Lung (tissue), 12 donors: ENCODE measurements around the gene CEMIP. TPM values are rescaled to one million over a fixed set of nuclear protein-coding genes. Genes with fewer than 3 reads are reported as not detected.

Source experiments
- ATAC-seq: fragments of 200-7000 bp; cut with Tn5 transposase; one replicate; pipeline ENCODE4 v1.9.1; 2020; ENCODE audit warnings: moderate number of reproducible peaks; ENCODE audit not compliant: insufficient read depth, low FRiP score
- DNase-seq, 3 donors: peaks; one replicate each; pipeline ENCODE4 v3.0.0-alpha.2; 2013 to 2017
- H3K27ac ChIP-seq, 2 donors: one replicate each; pipeline ENCODE4 v1.5.1; 2013; ENCODE audit warnings: mild to moderate bottlenecking in 2 of 2, moderate library complexity in 2 of 2, control low read depth in 1 of 2, inconsistent platforms in 1 of 2, low read depth in 1 of 2, low read length in 1 of 2
- H3K27me3 ChIP-seq, 3 donors: one replicate each; pipeline ENCODE4 v1.5.1; 2013; ENCODE audit warnings: low read length in 2 of 3; ENCODE audit not compliant: control insufficient read depth in 3 of 3, insufficient read depth in 3 of 3
- H3K36me3 ChIP-seq, 4 donors: one replicate each; pipeline ENCODE4 v1.5.1; 2013; ENCODE audit warnings: low read length in 4 of 4, mild to moderate bottlenecking in 1 of 4, moderate library complexity in 1 of 4; ENCODE audit not compliant: control insufficient read depth in 4 of 4, insufficient read depth in 4 of 4
- H3K4me1 ChIP-seq, 5 donors: one replicate each; pipeline ENCODE4 v1.5.1; 2013; ENCODE audit warnings: low read length in 5 of 5, mild to moderate bottlenecking in 2 of 5, moderate library complexity in 1 of 5; ENCODE audit not compliant: control insufficient read depth in 5 of 5, insufficient read depth in 5 of 5
- H3K4me3 ChIP-seq: one replicate; pipeline ENCODE4 v1.5.1; 2013; ENCODE audit warnings: mild to moderate bottlenecking, control low read depth, moderate library complexity
- H3K9ac ChIP-seq, 2 donors: one replicate each; pipeline ENCODE4 v1.5.1; 2013; ENCODE audit warnings: low read length in 2 of 2, control low read depth in 1 of 2; ENCODE audit not compliant: insufficient read depth in 1 of 2
- H3K9me3 ChIP-seq, 4 donors: one replicate each; pipeline ENCODE4 v1.5.1; 2013; ENCODE audit warnings: low read length in 3 of 4, mild to moderate bottlenecking in 1 of 4, moderate library complexity in 1 of 4; ENCODE audit not compliant: control insufficient read depth in 4 of 4, insufficient read depth in 3 of 4
- WGBS, 2 donors: extraction: QIAGEN DNeasy Blood & Tissue Kit; methylation state at CpG; one replicate each; pipeline ENCODE4 v1.1.7; 2013; 5-methylcytosine and 5-hydroxymethylcytosine counted together
- polyA plus RNA-seq, 2 donors: library from polyadenylated mRNA; stranded (reverse); fragments of 200-250 nt; gene quantifications; one replicate each; pipeline ENCODE4 v1.2.1, GENCODE V29; 2013
- total RNA-seq, 2 donors: library from RNA; depleted of rRNA in 1 of 2; stranded (reverse); fragments of >200 nt in 1 of 2; gene quantifications; one replicate each; pipeline ENCODE4 v1.2.1, GENCODE V29; 2014 to 2021
- TF ChIP-seq, protein P1 (sequence below): IDR thresholded peaks from 2 replicates; pipeline ENCODE4 v1.5.1; 2012; ENCODE audit warnings: mild to moderate bottlenecking; ENCODE audit errors: control extremely low read depth, extremely low read depth
- donor health status: control.
- donor health status: control.
- donor health status: Bipolar disorder and iron deficiency.
- donor health status: healthy.
- donor health status: DM: yes; HTN: yes; CAD: no.

CEMIP gene
- total and polyA plus RNA-seq, 4 donors = 1.9 to 32.0 (median 3.9) TPM

DNA sequence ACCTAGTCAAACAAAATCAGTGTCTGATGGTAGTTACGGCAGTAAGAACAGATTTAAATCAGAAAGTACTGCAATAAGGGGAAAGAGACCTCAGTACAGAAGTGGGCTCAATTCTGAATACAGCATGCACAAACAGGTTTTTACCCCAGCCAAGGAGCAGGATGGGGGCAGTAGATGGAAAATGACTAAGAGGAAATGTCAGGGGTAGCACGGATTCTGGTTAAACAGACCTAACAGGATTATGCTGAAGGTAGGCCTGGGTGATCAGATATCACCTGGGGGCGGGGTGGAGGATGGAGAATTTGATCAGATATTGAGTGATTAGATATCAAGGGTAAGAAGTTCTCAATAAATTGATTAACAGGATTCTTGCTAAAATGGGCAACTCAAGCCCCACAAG is 191.5 kb downstream of the CEMIP start:
- Histone ChIP-seq H3K36me3 (peaks cover 0 to 23% (median 12%) of the 10 kb centered on the region in 4 donors), H3K9me3 (no peaks in the 10 kb centered on the region), H3K27ac (no peak overlapping the region), H3K4me3 (no peak overlapping the region), H3K27me3 (no peaks in the 10 kb centered on the region), H3K9ac (no peak overlapping the region), H3K4me1 (peaks cover 0 to 4% (median 0%) of the 10 kb centered on the region in 5 donors)
- ATAC-seq (no peak), DNase-seq (no peak)
- TF ChIP-seq, protein P1, sequence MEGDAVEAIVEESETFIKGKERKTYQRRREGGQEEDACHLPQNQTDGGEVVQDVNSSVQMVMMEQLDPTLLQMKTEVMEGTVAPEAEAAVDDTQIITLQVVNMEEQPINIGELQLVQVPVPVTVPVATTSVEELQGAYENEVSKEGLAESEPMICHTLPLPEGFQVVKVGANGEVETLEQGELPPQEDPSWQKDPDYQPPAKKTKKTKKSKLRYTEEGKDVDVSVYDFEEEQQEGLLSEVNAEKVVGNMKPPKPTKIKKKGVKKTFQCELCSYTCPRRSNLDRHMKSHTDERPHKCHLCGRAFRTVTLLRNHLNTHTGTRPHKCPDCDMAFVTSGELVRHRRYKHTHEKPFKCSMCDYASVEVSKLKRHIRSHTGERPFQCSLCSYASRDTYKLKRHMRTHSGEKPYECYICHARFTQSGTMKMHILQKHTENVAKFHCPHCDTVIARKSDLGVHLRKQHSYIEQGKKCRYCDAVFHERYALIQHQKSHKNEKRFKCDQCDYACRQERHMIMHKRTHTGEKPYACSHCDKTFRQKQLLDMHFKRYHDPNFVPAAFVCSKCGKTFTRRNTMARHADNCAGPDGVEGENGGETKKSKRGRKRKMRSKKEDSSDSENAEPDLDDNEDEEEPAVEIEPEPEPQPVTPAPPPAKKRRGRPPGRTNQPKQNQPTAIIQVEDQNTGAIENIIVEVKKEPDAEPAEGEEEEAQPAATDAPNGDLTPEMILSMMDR = no peak
- 83 to 86% methylated on average over 3 of the region's 3 CpGs for WGBS, 2 donors

DNA sequence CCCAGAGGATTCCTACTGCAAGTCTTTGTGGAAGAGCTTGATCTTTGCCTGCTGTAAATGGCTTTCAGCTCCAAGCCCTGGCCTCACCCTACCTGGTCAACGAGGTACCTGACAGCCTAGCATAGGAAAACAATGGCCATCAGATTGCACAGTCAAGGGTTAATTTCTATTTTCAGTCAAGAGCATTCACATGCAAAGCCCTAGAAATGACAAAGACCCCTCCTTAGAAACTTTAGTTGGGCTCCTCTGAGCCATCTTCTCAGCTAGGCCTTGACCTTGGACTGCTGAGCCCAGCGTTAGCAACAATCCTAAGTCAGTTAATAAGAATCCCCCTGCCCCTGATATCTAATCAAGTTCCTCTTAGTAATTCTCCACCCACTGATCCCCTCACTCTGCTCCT is 192.0 kb downstream of the CEMIP start:
- Histone ChIP-seq H3K9ac (no peak overlapping the region), H3K9me3 (no peaks in the 10 kb centered on the region), H3K27ac (no peak overlapping the region), H3K36me3 (peaks cover 0 to 23% (median 12%) of the 10 kb centered on the region in 4 donors), H3K27me3 (no peaks in the 10 kb centered on the region), H3K4me1 (peaks cover 0 to 4% (median 0%) of the 10 kb centered on the region in 5 donors), H3K4me3 (no peak overlapping the region)
- TF ChIP-seq, protein P1 = no peak
- DNase-seq = no peak
- ATAC-seq = no peak
- WGBS, 2 donors = 86 to 93% methylated on average over 2 of the region's 2 CpGs

DNA sequence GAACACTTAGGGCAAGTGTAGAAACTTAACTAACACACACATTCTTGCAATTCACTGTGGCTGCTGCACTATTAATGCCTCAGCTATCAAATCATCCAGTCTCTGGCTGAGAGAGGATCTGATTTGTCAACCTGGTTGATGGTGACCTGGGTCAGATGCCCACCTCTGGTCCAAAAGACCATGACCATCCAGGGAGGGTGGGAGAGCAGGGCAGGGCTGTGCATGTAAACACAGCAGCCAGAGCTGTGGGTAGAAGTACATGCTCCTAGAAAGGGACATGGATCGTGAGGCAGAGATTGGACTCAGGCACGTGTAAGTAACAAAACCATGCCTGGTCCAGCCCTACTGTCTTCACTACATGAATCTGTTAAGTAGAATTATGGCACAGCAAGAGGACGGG is 193.1 kb downstream of the CEMIP start:
- no peak for DNase-seq
- Histone ChIP-seq H3K4me3 (no peak overlapping the region), H3K36me3 (peaks cover 0 to 25% (median 13%) of the 10 kb centered on the region in 4 donors), H3K27me3 (no peaks in the 10 kb centered on the region), H3K27ac (no peak overlapping the region), H3K9ac (no peak overlapping the region), H3K4me1 (peaks cover 0 to 4% (median 0%) of the 10 kb centered on the region in 5 donors), H3K9me3 (no peaks in the 10 kb centered on the region)
- TF ChIP-seq, protein P1 = no peak
- 92 to 97% methylated on average over 3 of the region's 3 CpGs for WGBS, 2 donors
- no peak for ATAC-seq

DNA sequence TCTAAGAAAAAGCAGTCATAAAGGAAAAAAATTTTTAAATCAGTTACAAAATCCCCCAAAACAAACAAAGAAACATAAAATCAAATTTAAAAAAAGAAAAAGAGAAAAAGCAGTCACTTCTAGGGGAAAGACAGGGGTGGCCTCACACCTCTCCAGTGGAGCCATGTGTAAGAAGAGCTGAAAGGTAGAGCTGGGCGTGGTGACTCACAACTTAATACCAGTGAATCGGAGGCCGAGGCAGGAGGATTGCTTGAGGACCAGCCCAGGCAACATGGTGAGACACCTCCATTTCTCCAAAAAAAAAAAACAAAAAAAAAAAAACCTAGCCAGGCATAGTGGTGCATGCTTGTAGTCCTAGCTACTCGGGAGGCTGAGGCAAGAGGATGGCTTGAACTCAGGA is 195.7 kb downstream of the CEMIP start:
- DNase-seq (no peak), ATAC-seq (no peak)
- H3K27me3 ChIP-seq = no peaks in the 10 kb centered on the region
- no peak overlapping the region for H3K4me3 ChIP-seq
- H3K27ac ChIP-seq = no peak overlapping the region
- TF ChIP-seq, protein P1 = no peak
- H3K4me1 ChIP-seq = no peaks in the 10 kb centered on the region
- WGBS, 2 donors = 95 to 96% methylated on average over 4 of the region's 4 CpGs
- H3K9ac ChIP-seq = no peak overlapping the region
- peaks cover 6 to 23% (median 19%) of the 10 kb centered on the region in 4 donors for H3K36me3 ChIP-seq
- no peaks in the 10 kb centered on the region for H3K9me3 ChIP-seq
